SK-N-SH (cell line): ENCODE data around the gene WNT9B.

ENCODE experiments used
- CTCF ChIP-seq: fragments of 200-600 bp; sonication (generic); IDR thresholded peaks from 2 replicates; pipeline ENCODE4 v1.6.1; 2017; ENCODE audit warnings: antibody characterized with exemption, mild to moderate bottlenecking, moderate library complexity
- IRF3 ChIP-seq: fragments of 150-350 bp; IDR thresholded peaks from 2 replicates; pipeline ENCODE4 v1.6.1; 2016; ENCODE audit warnings: mild to moderate bottlenecking, low read depth, low read length
- POLR2AphosphoS5 ChIP-seq: IDR thresholded peaks from 2 replicates; pipeline ENCODE4 v1.6.1; 2012; ENCODE audit warnings: low read depth, low read length
- REST ChIP-seq: IDR thresholded peaks from 2 replicates; pipeline ENCODE4 v1.6.1; 2012; ENCODE audit warnings: mild to moderate bottlenecking, low read depth, low read length, moderate library complexity
- TEAD4 ChIP-seq: IDR thresholded peaks from 2 replicates; pipeline ENCODE4 v1.4.0; 2012; ENCODE audit warnings: mild to moderate bottlenecking, borderline replicate concordance; ENCODE audit not compliant: insufficient read depth

- TF ChIP-seq REST = no peak
- no peak for TF ChIP-seq CTCF
- TF ChIP-seq IRF3 = no peak
- no peak for TF ChIP-seq POLR2AphosphoS5
- no peak for TF ChIP-seq TEAD4
Measured at GRCh38 chr17:46873941-46874645, 22.7 kb downstream of the WNT9B start.
